Neural cell (in vitro differentiated cells): ENCODE data around the gene THG1L.

ENCODE experiments used
- EP300 ChIP-seq: fragments of 450-650 bp; conservative IDR thresholded peaks from 2 replicates; pipeline ENCODE4 v1.6.1; 2014; ENCODE audit warnings: antibody characterized with exemption, mild to moderate bottlenecking, moderate library complexity; ENCODE audit not compliant: poor library complexity, severe bottlenecking
- MXI1 ChIP-seq: fragments of 450-650 bp; conservative IDR thresholded peaks from 2 replicates; pipeline ENCODE4 v1.6.1; 2014; ENCODE audit warnings: antibody characterized with exemption, mild to moderate bottlenecking; ENCODE audit not compliant: poor library complexity, severe bottlenecking
- POLR2AphosphoS5 ChIP-seq: IDR thresholded peaks from 2 replicates; pipeline ENCODE4 v1.6.1; 2012
- RAD21 ChIP-seq: fragments of 450-650 bp; conservative IDR thresholded peaks from 2 replicates; pipeline ENCODE4 v1.6.1; 2014; ENCODE audit warnings: antibody characterized with exemption, mild to moderate bottlenecking, moderate library complexity
- REST ChIP-seq: IDR thresholded peaks from 2 replicates; pipeline ENCODE4 v1.6.1; 2012; ENCODE audit warnings: borderline replicate concordance
- TAF1 ChIP-seq: IDR thresholded peaks from 2 replicates; pipeline ENCODE4 v1.6.1; 2012; ENCODE audit warnings: low read depth
- TF ChIP-seq, protein P1 (sequence below): fragments of 450-650 bp; IDR thresholded peaks from 2 replicates; pipeline ENCODE4 v1.5.1; 2014; ENCODE audit warnings: antibody characterized with exemption, mild to moderate bottlenecking, moderate library complexity; ENCODE audit not compliant: poor library complexity, severe bottlenecking

GRCh38 chr5:157744051-157745011 is 13.1 kb downstream of the THG1L start:
- TF ChIP-seq RAD21 = no peak
- TF ChIP-seq, protein P1, sequence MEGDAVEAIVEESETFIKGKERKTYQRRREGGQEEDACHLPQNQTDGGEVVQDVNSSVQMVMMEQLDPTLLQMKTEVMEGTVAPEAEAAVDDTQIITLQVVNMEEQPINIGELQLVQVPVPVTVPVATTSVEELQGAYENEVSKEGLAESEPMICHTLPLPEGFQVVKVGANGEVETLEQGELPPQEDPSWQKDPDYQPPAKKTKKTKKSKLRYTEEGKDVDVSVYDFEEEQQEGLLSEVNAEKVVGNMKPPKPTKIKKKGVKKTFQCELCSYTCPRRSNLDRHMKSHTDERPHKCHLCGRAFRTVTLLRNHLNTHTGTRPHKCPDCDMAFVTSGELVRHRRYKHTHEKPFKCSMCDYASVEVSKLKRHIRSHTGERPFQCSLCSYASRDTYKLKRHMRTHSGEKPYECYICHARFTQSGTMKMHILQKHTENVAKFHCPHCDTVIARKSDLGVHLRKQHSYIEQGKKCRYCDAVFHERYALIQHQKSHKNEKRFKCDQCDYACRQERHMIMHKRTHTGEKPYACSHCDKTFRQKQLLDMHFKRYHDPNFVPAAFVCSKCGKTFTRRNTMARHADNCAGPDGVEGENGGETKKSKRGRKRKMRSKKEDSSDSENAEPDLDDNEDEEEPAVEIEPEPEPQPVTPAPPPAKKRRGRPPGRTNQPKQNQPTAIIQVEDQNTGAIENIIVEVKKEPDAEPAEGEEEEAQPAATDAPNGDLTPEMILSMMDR = no peak
- TF ChIP-seq TAF1 = no peak
- no peak for TF ChIP-seq MXI1
- TF ChIP-seq EP300 = no peak
- no peak for TF ChIP-seq REST
- TF ChIP-seq POLR2AphosphoS5 = no peak
